Measurements from ENCODE around the gene S100A4.

Gene S100A4

GRCh38 chr1:153503766-153504165 lies 41.8 kb downstream of the S100A4 start:
- no peak for DNase-seq

- no peak for DNase-seq
These were observed 46.9 kb downstream of the S100A4 start for GRCh38 chr1:153498746-153499145.

- DNase-seq = no peak
These were observed 50.1 kb downstream of the S100A4 start for GRCh38 chr1:153495536-153495935.

- peak; percentile 72 to 79 for DNase-seq
These were observed 50.5 kb downstream of the S100A4 start for GRCh38 chr1:153494976-153495535.
